Type B pancreatic cell (in vitro differentiated cells): ENCODE data around the gene MYO1F. TPM values are rescaled to one million over a fixed set of nuclear protein-coding genes. Genes with fewer than 3 reads are reported as not detected.

Experiments used
- DNase-seq: peaks from one replicate; pipeline ENCODE4 v3.0.0; 2021; ENCODE audit warnings: mixed read lengths; ENCODE audit not compliant: unreplicated experiment; ENCODE audit errors: extremely low spot score
- H3K27ac Mint-ChIP-seq: 2 replicates; pipeline ENCODE4 v1.8.0; 2021; ENCODE audit warnings: mild to moderate bottlenecking, mixed read lengths
- H3K27me3 Mint-ChIP-seq: 2 replicates; pipeline ENCODE4 v1.8.0; 2021; ENCODE audit warnings: mixed read lengths
- H3K36me3 Mint-ChIP-seq: 2 replicates; pipeline ENCODE4 v1.8.0; 2021; ENCODE audit warnings: mixed read lengths
- H3K4me1 Mint-ChIP-seq: one replicate; pipeline ENCODE4 v1.8.0; 2021; ENCODE audit warnings: mixed read lengths; ENCODE audit not compliant: unreplicated experiment
- H3K4me3 Mint-ChIP-seq: 2 replicates; pipeline ENCODE4 v1.8.0; 2021; ENCODE audit warnings: mild to moderate bottlenecking, mixed read lengths
- H3K9me3 Mint-ChIP-seq: 2 replicates; pipeline ENCODE4 v1.8.0; 2021; ENCODE audit warnings: mixed read lengths
- CTCF ChIP-seq: fragments of 200-600 bp; sonication (generic); conservative IDR thresholded peaks from 2 replicates; pipeline ENCODE4 v1.5.0; 2021; ENCODE audit warnings: antibody characterized with exemption, mild to moderate bottlenecking
- total RNA-seq: library from RNA; stranded (reverse); gene quantifications from 2 replicates; pipeline ENCODE4 v1.2.1, GENCODE V29; 2021; ENCODE audit warnings: low replicate concordance

Gene MYO1F
- total RNA-seq, 1 donor from 2014 or later, result 0.14 TPM

- TF ChIP-seq CTCF, result no peak
- peaks cover 4% of the 10 kb centered on the region for H3K9me3 Mint-ChIP-seq
- H3K27me3 Mint-ChIP-seq, result peaks cover 7% of the 10 kb centered on the region
- H3K4me3 Mint-ChIP-seq, result no peak overlapping the region
- H3K4me1 Mint-ChIP-seq, result peaks cover 7% of the 10 kb centered on the region
- H3K36me3 Mint-ChIP-seq, result peaks cover 3% of the 10 kb centered on the region
- DNase-seq, result no peak
- H3K27ac Mint-ChIP-seq, result no peak overlapping the region
Observed at GRCh38 chr19:8596168-8596567, 18.9 kb upstream of the MYO1F start.

GRCh38 chr19:8595651-8596050 lies 18.4 kb upstream of the MYO1F start:
- peaks cover 4% of the 10 kb centered on the region for H3K9me3 Mint-ChIP-seq
- DNase-seq, result no peak
- no peak overlapping the region for H3K27ac Mint-ChIP-seq
- peaks cover 7% of the 10 kb centered on the region for H3K4me1 Mint-ChIP-seq
- H3K4me3 Mint-ChIP-seq, result no peak overlapping the region
- H3K27me3 Mint-ChIP-seq, result peaks cover 12% of the 10 kb centered on the region
- TF ChIP-seq CTCF, result no peak
- peaks cover 3% of the 10 kb centered on the region for H3K36me3 Mint-ChIP-seq

GRCh38 chr19:8593931-8594330 lies 16.7 kb upstream of the MYO1F start:
- no peak overlapping the region for H3K27ac Mint-ChIP-seq
- peak overlapping the region; percentile 52 for H3K4me3 Mint-ChIP-seq
- peaks cover 4% of the 10 kb centered on the region for H3K9me3 Mint-ChIP-seq
- peaks cover 17% of the 10 kb centered on the region for H3K27me3 Mint-ChIP-seq
- TF ChIP-seq CTCF, result peak; percentile 40
- H3K36me3 Mint-ChIP-seq, result peaks cover 3% of the 10 kb centered on the region
- peaks cover 7% of the 10 kb centered on the region for H3K4me1 Mint-ChIP-seq
- DNase-seq, result no peak

GRCh38 chr19:8592231-8593009 lies 15.2 kb upstream of the MYO1F start:
- no peak for TF ChIP-seq CTCF
- peak; percentile 96 for DNase-seq
- Mint-ChIP-seq H3K36me3 (peaks cover 3% of the 10 kb centered on the region), H3K9me3 (peaks cover 4% of the 10 kb centered on the region), H3K4me1 (peaks cover 7% of the 10 kb centered on the region), H3K4me3 (peak overlapping the region; percentile 87), H3K27ac (peak overlapping the region; percentile 84), H3K27me3 (peaks cover 21% of the 10 kb centered on the region)

- H3K36me3 Mint-ChIP-seq, result peaks cover 3% of the 10 kb centered on the region
- no peak overlapping the region for H3K4me3 Mint-ChIP-seq
- DNase-seq, result no peak
- no peak for TF ChIP-seq CTCF
- H3K4me1 Mint-ChIP-seq, result peaks cover 7% of the 10 kb centered on the region
- H3K27me3 Mint-ChIP-seq, result peaks cover 21% of the 10 kb centered on the region
- no peak overlapping the region for H3K27ac Mint-ChIP-seq
- peaks cover 4% of the 10 kb centered on the region for H3K9me3 Mint-ChIP-seq
Observed at GRCh38 chr19:8589177-8589714, 12.0 kb upstream of the MYO1F start.
